ENCODE measurements around the gene PARD3B.

Gene PARD3B

GRCh38 chr2:205311201-205311600 lies 765.9 kb downstream of the PARD3B start:
- DNase-seq = no peak

DNA sequence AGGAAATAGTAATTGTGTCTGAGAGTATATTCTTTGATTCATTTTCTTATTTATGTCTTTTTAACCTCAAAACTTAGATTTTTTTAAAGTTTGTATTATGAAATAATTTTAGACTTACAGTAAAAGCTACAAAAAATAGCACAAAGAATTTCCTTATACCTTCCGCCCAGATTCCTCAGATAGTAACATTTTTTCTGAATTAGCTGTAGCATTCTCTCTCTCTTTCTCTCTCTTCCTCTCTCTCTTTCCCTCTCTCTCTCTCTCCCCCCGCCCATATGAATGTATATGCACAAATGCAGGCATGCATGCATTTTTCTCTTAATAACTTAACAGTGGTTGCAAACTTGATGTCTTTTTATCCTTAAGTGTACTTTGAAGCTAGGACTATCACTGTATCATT lies 776.0 kb downstream of the PARD3B start:
- no peak for DNase-seq

DNA sequence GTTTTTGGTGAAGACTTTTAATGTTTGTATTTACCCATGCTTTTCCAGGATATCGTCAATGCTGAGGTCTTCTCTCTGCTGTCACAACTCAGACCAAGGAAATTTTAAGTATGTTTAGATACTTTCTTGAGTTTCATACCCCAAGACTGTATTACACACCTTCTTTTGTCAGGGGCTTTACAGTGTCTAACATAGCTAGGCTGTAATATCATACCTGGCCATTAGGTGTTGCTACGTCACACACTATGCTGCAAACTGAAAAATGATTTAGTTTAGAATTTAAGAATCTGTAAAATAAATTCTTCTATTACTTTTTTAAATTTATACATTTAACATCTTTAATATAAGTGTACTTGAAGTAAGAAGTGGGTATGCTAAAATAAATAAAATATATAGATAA lies 778.7 kb downstream of the PARD3B start:
- peak; percentile 25 for DNase-seq

GRCh38 chr2:205324355-205324754 lies 779.1 kb downstream of the PARD3B start:
- DNase-seq = no peak

- DNase-seq = no peak
These were observed 788.1 kb downstream of the PARD3B start for GRCh38 chr2:205333351-205333750.

GRCh38 chr2:205337274-205337673 lies 792.0 kb downstream of the PARD3B start:
- no peak for DNase-seq

GRCh38 chr2:205338156-205338555 lies 792.9 kb downstream of the PARD3B start:
- DNase-seq = no peak

DNA sequence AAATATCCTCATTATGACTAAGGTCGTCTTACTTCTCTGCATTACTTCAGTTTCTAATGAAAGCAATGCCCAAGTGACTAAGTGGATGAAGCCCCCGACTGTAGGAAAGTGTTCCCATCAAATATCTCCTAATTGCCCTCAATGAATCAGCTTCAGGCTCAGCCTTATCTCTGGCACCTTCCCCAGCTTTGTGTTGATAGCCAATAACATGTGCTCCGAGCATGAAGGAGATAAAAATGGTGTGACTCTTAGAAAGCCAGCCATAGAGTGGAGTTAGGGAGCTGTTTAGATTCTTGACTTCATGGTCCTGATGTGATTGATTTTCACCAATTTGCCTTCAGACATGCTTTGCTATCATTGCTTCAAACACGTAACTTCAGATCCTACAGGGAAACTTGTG lies 797.8 kb downstream of the PARD3B start:
- DNase-seq = no peak

- no peak for DNase-seq
These were observed 801.4 kb downstream of the PARD3B start for GRCh38 chr2:205346649-205347048.

DNA sequence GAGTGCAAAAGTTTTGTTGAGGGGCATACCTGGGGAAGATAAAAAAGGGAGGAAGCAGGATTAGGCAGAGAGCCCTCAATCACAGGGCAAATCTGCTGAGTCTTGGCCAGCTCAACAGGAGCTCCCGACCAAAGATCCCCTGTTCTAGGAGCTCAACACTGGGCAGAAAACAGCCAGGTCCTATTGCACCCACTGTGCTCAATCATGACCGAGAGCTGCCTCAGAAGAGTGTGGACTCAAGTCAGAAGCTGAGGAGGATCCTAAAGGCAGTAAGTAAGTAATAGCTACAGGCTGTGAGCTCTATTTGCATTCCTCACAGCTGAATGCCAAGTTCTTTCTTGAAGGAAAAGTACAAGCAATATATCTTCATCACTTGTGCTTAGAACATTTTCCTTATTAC lies 802.6 kb downstream of the PARD3B start:
- DNase-seq = no peak

DNA sequence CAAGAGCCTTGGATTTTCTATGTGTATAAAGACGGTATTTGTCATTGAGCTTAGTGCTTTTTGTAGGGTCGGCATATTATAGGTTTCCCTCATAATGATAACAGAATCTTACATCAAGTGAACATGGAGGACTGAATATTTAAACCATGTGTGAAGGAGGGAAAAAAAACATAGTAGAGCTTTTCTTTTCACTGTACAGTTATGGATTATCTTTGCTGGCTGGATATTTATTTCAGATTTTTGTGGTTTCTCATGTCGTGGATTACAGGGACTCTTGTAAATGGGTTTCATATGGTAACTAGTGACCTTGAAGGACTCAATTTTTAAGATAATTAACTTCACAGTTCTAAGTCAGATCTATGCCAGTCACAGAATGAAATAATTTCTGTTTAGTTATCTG lies 806.8 kb downstream of the PARD3B start:
- no peak for DNase-seq

GRCh38 chr2:205352593-205352992 lies 807.3 kb downstream of the PARD3B start:
- DNase-seq = no peak

- DNase-seq = no peak
These were observed 812.5 kb downstream of the PARD3B start for GRCh38 chr2:205357732-205358131.

- no peak for DNase-seq
These were observed 813.1 kb downstream of the PARD3B start for GRCh38 chr2:205358351-205358815.

GRCh38 chr2:205361272-205361671 lies 816.0 kb downstream of the PARD3B start:
- no peak for DNase-seq

- no peak for DNase-seq
These were observed 816.7 kb downstream of the PARD3B start for GRCh38 chr2:205361970-205362369.

DNA sequence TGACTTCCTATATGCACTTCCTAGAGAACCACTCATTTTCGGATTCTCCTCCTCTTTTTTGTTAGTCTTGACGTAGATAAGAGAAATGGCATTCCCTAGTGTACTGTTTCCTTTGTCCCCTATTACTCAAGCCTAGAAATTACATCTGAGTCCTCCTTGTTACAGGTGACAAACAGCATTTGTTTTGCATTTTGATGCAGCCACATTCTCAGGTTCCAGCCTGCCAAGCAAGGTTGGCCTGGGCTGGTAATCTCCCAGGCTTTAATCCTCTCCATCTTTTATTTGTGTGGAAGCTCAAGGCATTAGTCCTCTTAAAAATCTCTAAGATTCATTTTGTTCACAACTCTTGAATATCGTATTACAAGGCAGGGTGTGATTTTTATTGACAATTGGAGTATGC lies 819.0 kb downstream of the PARD3B start:
- peak; percentile 91 for DNase-seq

DNA sequence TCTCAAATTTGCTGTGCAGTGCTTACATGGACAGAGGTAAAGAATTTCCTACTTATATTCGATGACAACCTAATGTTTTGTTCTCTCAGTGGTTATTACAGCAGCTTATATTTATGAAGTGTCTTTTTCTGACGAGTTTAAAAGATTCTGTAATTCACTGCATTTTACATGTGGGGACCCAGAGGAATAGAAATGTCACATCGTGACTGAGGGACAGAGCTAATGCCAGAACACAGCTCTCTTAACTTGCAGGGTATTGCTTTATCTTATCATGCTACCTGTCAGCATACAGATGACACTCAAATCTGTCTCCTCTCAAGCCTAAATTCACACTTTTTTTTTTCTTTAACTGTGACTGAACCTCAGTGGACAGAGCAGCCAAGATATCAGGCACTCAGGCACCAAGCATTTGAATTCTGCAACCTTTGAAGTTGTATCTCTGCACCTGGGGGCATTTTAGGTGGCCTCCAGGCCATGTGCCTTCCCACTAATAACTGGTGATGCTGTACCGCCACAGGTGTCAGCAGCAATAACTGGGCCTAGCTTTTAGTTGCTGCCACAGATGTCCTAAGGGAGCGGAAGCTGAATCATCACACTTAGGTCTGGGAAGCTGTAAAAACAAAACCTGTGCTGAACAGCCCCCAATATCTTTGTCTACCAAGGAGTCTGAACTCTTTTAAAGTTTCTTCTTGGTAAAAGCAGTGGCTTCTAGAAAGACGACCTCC lies 821.2 kb downstream of the PARD3B start:
- peak; percentile 53 for DNase-seq

GRCh38 chr2:205367331-205367935 lies 822.2 kb downstream of the PARD3B start:
- DNase-seq = peak; percentile 97

DNA sequence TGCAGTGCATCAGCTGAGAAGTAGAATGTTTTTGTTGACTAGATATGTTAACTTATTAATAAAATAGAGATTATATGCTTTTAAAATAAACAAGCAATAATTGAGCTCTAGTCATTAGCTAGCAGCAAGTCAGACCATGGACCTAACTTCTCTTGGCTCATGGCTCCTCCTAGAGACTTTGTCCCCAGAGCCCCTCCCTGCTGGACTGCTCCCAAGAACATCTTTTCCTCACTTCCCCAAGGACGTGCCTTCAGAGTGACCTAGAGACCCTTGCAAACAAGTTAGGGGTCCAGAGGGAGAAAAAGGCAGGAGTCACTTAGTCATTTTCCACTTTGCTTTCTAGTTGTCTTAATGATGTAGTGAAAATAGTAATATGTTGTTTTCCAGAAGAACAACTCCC lies 824.5 kb downstream of the PARD3B start:
- DNase-seq = no peak

- DNase-seq = no peak
These were observed 825.5 kb downstream of the PARD3B start for GRCh38 chr2:205370726-205371125.

GRCh38 chr2:205372141-205372540 lies 826.9 kb downstream of the PARD3B start:
- no peak for DNase-seq

GRCh38 chr2:205375461-205376448 lies 830.5 kb downstream of the PARD3B start:
- DNase-seq = peak; percentile 94

All from NCI-H82 (cell line).